ENCODE results near the gene PER1. TPM values are rescaled to one million over a fixed set of nuclear protein-coding genes. Genes with fewer than 3 reads are reported as not detected.

PER1 gene
- total and polyA plus RNA-seq, 9 of the 15 experiments (the other 6 are each of a cell fraction or from before 2014, with no cell fraction given) = 0.13 to 26.0 (median 3.4) TPM

- TF ChIP-seq FOXP1 (CRISPR knock-in tag; IDR thresholded peaks at IDR 0.05) (no peak), CHD1 (IDR thresholded peaks at IDR 0.05; ENCODE audit: low read length) (peak; percentile 14), TCFL5 (CRISPR knock-in tag; conservative IDR thresholded peaks at IDR 0.05) (no peak), NBN (IDR thresholded peaks at IDR 0.05; ENCODE audit: low read depth) (no peak), ETS1 (conservative IDR thresholded peaks at IDR 0.05; ENCODE audit: control insufficient read depth, low read depth, low read length) (peak; percentile 10; the same call in 1 of the 2 replicates), NFE2L1 (tag; IDR thresholded peaks at IDR 0.05; ENCODE audit: borderline replicate concordance, low read depth) (no peak), E2F1 (CRISPR knock-in tag; IDR thresholded peaks at IDR 0.05) (no peak)
- TF ChIP-seq, protein P1, sequence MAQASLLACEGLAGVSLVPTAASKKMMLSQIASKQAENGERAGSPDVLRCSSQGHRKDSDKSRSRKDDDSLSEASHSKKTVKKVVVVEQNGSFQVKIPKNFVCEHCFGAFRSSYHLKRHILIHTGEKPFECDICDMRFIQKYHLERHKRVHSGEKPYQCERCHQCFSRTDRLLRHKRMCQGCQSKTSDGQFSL (CRISPR knock-in tag; IDR thresholded peaks at IDR 0.05) = peak; percentile 15; the same call in 1 of the 2 replicates
- TF ChIP-seq, protein P1 (tag; IDR thresholded peaks at IDR 0.05) = no peak
Measured at GRCh38 chr17:8151641-8152111, 528 bp downstream of the PER1 start (continued).

Data from K562 (cell line).